GM19099 (cell line): Measurements from ENCODE around the gene LANCL3.

ENCODE experiments used
- POLR2A ChIP-seq: IDR thresholded peaks from 3 replicates; pipeline ENCODE4 v1.6.1; 2011; ENCODE audit warnings: low read depth; ENCODE audit not compliant: insufficient read length; ENCODE audit errors: extremely low read depth

LANCL3 gene

DNA sequence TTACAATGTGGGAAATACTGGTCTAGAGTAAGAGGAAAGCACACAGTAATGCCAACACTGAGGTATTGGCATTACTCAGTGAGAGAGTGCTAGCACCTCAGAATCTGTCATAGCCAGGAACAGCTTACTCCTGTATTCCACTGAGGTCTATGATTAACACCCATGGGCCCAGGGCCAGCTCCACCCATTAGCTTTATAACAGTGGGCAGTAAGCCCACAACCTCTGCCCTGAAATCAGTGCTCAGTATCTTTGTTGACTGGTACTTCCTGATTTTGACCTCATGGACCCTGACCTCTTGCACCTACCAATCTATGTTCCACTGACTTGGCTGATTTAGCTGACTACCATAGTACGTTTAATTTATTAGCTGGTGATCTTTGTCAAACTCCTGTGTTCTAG, 56.1 kb downstream of the LANCL3 start:
- no peak for TF ChIP-seq POLR2A

DNA sequence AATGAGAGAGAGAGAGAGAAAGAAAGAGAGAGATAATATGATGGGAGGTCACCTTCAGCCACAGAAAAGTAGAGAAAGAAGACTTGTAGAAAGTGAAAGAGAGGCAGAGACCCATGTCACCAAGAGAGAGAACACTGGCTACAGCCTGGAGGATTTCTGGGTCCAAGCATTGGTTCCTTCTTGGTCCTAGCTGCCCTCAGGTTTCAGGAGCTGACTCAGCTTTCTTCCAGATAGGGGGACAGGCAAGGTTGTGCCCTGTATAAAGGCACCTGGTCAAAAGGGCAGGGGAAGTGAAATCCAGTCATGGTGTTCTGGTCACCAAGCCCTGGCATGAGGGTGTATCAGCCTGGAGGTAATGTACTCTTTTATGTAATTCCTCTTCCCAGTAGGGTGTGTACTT, 66.6 kb downstream of the LANCL3 start:
- no peak for TF ChIP-seq POLR2A

DNA sequence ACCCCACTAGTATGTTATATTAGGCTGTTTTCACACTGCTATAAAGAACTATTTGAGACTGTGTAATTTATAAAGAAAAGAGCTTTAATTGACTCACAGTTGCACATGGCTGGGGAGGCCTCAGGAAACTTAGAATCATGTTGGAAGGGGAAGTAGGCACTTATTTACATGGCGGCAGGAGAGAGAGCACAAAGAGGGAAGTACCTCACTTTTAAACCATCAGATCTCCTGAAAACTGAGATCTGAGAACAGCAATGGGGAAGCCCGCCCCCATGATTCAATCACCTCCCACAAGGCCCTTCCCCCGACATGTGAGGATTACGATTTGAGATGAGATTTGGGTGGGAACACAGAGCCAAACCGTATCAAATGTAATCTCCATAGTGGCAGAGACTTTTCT, 68.7 kb downstream of the LANCL3 start:
- TF ChIP-seq POLR2A: no peak

DNA sequence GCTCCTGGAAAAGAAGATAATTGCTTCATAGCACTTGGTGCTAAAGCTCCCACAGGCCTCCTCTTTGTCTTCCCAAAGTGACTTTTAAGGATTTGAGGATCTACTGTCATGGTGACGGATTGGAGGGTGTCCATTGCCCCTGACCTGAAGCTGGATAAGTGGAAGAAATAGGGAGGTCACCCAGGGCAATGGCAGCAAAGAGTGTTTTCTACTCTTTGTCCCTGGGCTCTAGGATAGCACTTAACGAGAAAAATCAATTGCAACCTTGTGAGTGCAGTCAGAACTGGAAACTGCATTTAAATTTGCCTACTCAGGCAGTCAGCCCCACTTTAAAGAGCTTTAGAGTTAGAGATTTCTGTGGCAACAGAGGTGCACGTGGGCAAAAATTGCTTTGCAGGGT, 70.4 kb downstream of the LANCL3 start:
- no peak for TF ChIP-seq POLR2A

DNA sequence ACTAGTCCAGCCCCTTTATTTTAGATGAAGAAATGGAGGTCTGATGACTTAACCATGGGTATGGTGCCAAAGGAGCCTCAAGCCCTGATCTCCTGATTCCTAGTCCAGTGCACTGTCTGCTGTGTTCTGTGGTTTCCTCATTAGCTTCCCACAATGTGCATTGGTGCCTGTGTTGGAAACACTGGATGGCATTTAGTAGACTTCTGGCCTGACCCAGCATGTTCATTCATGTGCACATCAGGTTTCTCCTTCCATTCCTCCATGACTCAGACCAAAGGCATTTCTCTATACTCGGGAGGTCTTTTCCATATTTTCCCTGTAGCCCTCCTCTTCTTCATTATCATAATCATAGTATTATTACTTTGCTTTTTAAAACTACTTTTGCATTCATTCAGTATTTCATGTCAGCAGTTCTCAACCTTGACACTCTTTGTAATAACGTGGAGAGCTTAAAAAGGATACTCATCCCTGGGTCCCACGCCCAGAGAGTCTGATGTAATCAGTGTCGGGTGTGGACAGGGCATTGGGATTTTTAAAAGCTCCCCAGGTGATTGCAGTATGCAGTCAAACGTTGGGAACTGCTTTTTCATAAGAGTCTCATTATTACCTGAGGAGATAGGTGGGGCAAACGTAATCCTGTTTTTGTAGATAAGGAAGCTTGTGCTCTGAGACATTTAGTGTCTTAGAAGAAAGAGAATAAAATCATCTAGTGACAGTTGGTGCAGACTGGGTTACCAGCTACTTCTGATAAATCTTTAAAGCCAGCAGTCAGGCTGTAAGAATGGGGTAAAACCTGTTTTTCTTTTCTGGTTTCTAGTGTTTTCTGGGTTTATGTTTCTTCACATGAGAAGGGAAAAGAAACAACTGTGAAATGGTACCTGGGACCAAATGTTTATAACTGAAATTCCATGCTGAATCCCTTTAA, 73.2 kb downstream of the LANCL3 start:
- no peak for TF ChIP-seq POLR2A

DNA sequence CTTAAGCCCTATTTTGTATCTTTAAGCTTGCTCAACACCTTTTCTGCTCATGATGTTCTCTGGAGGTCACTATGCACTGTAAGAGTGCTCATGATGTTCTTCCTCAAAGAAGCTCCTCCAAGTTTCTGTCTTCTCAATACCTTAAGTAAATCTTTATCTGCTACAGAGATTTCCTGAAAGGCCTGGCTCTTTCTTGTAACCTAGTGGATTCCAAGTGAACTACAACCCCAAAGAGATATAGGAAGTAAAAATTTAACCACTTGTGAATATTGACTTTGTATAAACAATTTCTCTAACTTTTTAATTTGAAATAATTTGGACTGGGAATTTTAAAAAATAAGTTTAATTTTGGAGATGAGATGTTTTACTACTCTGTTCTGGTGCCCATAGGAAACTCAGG, 74.8 kb downstream of the LANCL3 start:
- no peak for TF ChIP-seq POLR2A

DNA sequence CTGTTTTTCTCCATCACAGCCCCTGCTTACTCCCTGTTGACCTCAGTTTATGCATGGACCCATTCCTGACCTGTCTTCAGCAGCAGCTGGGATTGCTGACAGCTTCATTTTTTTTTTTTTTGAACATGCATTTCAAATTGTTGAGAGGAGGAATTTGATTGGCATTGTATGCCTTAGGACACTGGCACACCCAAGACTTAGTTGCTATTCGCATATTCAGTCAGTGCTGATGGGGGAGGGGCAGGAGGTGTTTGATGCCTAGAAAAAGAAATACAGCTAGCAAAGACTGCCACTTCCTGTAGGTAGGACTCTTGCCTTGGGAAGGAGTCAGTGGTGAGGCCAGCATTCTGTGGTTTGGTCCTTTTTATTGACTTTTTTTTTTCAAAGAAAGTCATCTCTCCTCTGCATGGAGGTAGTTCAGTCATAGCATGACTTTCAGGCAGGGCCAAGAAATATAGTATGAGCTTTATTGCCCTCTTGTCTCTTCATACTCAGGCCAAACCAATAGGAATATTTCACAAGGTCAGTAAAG, 80.5 kb downstream of the LANCL3 start:
- TF ChIP-seq POLR2A: no peak

DNA sequence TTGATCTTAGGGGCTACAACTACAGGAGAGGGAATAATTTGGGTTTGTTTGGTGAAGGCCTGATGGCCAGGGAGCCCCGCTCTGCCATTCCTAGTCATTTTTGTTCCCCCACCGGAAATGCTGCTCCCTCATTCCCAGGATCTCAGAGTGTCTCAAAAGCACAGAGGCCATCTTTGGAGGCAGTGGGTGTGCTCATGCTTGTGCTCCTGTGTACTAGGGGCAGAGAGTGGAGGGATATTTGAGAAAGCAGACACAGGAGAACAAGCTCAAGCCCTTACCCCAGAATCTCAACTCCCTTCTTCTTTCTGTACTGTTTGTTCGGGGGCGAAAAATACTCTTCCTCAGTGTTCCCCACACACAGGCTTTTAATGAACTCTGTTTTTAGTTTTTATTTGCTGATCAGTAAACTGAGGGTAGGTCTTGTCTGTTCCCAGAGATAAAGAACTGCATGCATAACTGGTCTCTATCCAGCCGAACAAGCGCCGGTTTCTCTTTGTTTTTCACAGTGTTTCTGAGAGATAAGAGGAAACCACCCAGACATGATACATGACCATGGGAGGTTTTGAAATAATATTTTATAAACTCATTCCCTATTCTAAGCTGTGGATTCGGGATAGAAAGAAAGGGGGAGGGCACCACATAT, 81.2 kb downstream of the LANCL3 start:
- no peak for TF ChIP-seq POLR2A

DNA sequence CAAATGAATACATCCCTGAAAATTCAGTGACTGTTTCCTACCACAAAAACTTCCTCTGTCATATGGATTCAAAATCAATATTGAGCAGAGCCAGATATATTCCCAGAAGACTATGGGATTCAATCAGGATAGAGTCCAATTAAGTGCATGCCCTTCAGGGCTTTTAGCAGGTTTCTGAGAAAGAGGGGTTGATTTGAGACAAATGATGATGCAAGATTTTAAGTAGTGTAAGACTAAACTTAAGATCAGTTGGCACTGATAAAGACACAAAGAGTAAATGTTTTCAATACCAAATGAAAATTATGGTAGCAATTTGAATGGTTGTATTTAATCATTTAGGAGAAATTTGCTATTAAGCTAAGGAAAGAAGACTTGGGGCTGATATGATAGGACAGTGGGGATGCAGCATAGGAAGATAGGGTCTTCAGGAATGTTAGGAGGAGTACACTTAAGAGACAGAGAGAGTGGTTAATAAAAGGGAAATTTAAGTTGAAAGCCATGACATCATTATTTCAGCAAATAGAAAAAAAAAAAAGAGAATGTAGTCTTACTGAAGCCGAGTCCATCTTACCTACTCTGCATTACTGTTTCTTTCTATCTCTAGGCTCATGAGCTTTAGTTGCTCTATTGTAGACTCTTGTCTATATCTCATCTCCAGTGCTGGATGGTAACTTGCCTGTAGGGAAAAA, 82.1 kb downstream of the LANCL3 start:
- no peak for TF ChIP-seq POLR2A

DNA sequence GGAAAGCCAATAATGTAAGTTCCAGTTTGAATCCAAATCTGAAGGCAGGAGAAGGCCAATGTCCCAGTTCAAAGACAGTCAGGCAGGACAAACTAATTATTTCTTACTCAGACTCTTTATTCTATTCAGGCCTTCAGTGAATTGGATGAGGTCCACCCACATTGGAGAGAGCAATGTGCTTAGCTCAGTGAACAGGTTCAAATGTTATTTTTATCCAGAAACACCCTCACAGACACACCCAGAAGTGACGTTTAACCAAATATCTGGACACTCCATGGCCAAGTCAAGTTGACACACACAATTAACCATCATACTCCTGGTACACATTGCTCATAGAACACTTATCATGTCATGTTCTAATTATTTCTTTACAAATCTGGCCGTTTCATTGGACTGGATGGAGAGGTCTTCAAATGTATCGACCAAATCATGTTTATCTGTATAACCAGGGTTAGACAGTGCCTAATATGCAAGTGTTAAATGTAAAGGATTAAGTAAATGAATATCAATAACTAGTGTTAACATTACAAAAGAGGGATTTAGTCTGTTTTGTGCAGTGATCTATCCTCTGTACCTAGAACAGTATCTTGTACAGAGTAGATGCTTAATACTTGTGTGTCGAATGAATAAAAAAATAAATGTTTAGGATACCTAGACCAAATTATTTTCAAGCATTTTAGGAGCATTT, 87.0 kb downstream of the LANCL3 start:
- no peak for TF ChIP-seq POLR2A

DNA sequence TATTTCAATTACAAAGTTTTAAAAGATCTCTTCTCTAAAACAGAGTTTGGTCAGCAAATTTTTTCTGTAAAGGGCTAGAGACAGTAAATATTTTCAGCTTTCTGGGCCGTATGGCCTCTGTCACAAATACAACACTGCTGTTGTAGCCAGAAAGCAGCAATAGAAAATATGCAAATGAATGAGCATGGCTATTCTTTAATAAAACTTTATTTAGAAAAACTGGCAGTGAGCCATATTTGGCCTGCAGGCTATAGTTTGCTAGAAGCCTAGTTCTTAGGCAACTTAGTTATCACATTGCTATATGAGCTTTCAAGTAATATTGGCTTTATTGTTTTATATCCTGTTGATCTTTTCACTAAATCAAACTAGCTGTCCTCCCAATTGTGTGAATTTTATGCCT, 87.6 kb downstream of the LANCL3 start:
- no peak for TF ChIP-seq POLR2A

DNA sequence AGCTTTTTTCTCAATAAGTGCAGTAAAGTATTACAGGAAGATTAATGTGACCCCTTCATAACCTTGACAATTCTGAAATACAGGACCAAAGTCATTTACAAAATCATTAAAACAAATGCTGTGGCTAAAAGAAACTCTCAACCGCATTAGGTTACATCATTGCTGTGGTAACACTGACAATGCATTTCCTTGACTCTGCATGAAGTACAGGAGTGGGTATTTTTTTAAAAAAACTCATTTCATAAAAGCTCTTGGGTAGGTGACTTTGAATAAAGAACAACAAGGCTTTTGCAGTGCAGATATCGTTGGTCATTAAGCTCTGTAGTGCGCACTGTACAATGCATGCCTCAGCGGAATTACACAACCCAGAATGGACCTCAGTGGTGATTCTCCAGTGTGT, 90.7 kb downstream of the LANCL3 start:
- no peak for TF ChIP-seq POLR2A

DNA sequence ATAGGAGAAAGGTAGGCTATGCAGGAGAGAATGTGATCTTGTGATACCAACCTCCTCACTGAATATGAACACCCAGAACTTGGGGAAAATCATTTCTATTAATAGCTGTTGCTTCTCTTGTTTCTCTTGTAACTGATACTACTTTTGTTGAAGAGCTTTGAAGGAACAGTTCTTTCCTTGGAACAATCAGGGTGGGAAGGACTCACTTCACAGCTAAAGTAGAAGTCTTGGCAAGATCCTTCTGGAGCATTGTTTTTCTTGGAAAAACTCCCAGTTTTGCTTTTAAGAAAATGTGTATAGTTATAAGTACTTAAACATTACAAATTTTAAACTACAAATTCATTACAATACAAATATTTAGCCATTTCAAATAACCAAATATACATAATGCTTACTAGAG, 95.1 kb downstream of the LANCL3 start:
- TF ChIP-seq POLR2A: no peak

DNA sequence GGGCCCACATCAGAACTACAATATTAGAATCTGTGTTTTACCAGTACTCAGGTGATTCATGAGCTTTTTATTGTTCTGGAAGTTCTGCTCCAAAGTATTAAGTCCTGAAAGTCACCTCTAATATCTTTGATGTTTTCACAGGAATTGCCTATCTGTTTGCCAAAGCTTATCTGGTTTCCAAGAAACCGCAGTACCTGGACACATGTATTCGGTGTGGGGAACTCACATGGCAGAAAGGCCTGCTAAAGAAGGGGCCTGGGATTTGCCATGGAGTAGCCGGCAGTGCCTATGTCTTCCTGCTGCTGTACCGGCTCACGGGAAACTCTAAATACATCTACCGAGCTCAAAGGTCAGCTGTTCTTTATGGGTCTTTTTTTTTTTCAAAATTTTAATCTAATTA, 95.7 kb downstream of the LANCL3 start:
- TF ChIP-seq POLR2A: no peak

DNA sequence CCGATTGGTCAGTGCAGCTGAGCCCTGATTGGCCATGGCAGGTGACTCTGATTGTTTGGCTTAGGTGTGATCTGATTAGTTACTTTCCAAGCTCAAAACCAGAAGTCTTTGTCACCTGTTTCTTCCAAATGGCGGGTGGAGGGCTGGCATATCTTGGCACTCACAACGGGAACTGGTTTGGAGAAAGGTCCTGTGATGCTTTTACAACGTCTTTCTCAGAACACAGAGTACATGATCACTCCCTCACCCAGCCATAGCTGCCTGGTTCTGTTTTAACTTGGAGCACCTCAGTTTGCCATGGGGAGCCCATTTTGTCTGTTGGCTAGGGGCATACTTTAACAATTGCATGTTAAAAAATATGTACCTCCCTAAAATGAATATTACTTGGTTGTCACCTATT, 101.1 kb downstream of the LANCL3 start:
- TF ChIP-seq POLR2A: no peak
